Measurements from ENCODE around the gene COA7.
"Not testable (repeated sequence)": the region's sequence is repeated elsewhere in the genome, so short reads cannot be mapped to it uniquely, and the experiment has no call there.

COA7 gene

GRCh38 chr1:52726265-52727113 is 28.3 kb upstream of the COA7 start, which contains the start of gene ZYG11B:
Gene ZYG11B, plus strand, starts transcription at chr1:52726453. Its CDS starts 201 bp downstream, at chr1:52726654.
- Histone ChIP-seq H3K4me1 (ENCODE audit: control insufficient read depth, insufficient read depth, low read length) (peaks cover 21% of the 10 kb centered on the region), H3K4me3 (ENCODE audit: low read length) (peak within 1 kb of the TSS; percentile 98), H3K27me3 (replicated peaks; ENCODE audit: control insufficient read depth, insufficient read depth, low read length) (no peaks in the 10 kb centered on the region), H3K9me3 (ENCODE audit: control insufficient read depth, low read length) (no peaks in the 10 kb centered on the region), H3K36me3 (ENCODE audit: control insufficient read depth, insufficient read depth, low read length, severe bottlenecking) (no peaks in the 10 kb centered on the region), H3K9ac (ENCODE audit: low read length) (peak within 1 kb of the TSS; percentile 93)
- DNase-seq (ENCODE audit: low read depth), result peak; percentile 96

GRCh38 chr1:52725903-52726264 is 27.7 kb upstream of the COA7 start:
- no peaks in the 10 kb centered on the region for H3K36me3 ChIP-seq (ENCODE audit: control insufficient read depth, insufficient read depth, low read length, severe bottlenecking)
- H3K9me3 ChIP-seq (ENCODE audit: control insufficient read depth, low read length), result no peaks in the 10 kb centered on the region
- H3K27me3 ChIP-seq (replicated peaks; ENCODE audit: control insufficient read depth, insufficient read depth, low read length), result no peaks in the 10 kb centered on the region
- H3K9ac ChIP-seq (ENCODE audit: low read length), result peak overlapping the region; percentile 59
- DNase-seq (ENCODE audit: low read depth), result no peak
- peak overlapping the region; percentile 98 for H3K4me3 ChIP-seq (ENCODE audit: low read length)
- peaks cover 21% of the 10 kb centered on the region for H3K4me1 ChIP-seq (ENCODE audit: control insufficient read depth, insufficient read depth, low read length)

GRCh38 chr1:52723260-52723659 is 25.1 kb upstream of the COA7 start:
- no peak overlapping the region for H3K9ac ChIP-seq (ENCODE audit: low read length)
- H3K36me3 ChIP-seq (ENCODE audit: control insufficient read depth, insufficient read depth, low read length, severe bottlenecking), result no peaks in the 10 kb centered on the region
- H3K27me3 ChIP-seq (replicated peaks; ENCODE audit: control insufficient read depth, insufficient read depth, low read length), result no peaks in the 10 kb centered on the region
- H3K9me3 ChIP-seq (ENCODE audit: control insufficient read depth, low read length), result no peaks in the 10 kb centered on the region
- H3K4me1 ChIP-seq (ENCODE audit: control insufficient read depth, insufficient read depth, low read length), result peaks cover 10% of the 10 kb centered on the region
- DNase-seq (ENCODE audit: low read depth), result no peak
- H3K4me3 ChIP-seq (ENCODE audit: low read length), result no peak overlapping the region

- H3K4me3 ChIP-seq (ENCODE audit: low read length); DNase-seq (ENCODE audit: low read depth); H3K9ac ChIP-seq (ENCODE audit: low read length); H3K27me3 ChIP-seq (replicated peaks; ENCODE audit: control insufficient read depth, insufficient read depth, low read length); H3K4me1 ChIP-seq (ENCODE audit: control insufficient read depth, insufficient read depth, low read length); H3K9me3 ChIP-seq (ENCODE audit: control insufficient read depth, low read length); H3K36me3 ChIP-seq (ENCODE audit: control insufficient read depth, insufficient read depth, low read length, severe bottlenecking): not testable (repeated sequence)
Observed at GRCh38 chr1:52715296-52715695, 17.1 kb upstream of the COA7 start.

- no peak overlapping the region for H3K4me3 ChIP-seq (ENCODE audit: low read length)
- H3K27me3 ChIP-seq (replicated peaks; ENCODE audit: control insufficient read depth, insufficient read depth, low read length), result no peaks in the 10 kb centered on the region
- H3K9ac ChIP-seq (ENCODE audit: low read length), result no peak overlapping the region
- no peaks in the 10 kb centered on the region for H3K9me3 ChIP-seq (ENCODE audit: control insufficient read depth, low read length)
- DNase-seq (ENCODE audit: low read depth), result no peak
- no peaks in the 10 kb centered on the region for H3K36me3 ChIP-seq (ENCODE audit: control insufficient read depth, insufficient read depth, low read length, severe bottlenecking)
- peaks cover 5% of the 10 kb centered on the region for H3K4me1 ChIP-seq (ENCODE audit: control insufficient read depth, insufficient read depth, low read length)
Observed at GRCh38 chr1:52713590-52713989, 15.4 kb upstream of the COA7 start.

GRCh38 chr1:52709016-52709415 is 10.9 kb upstream of the COA7 start:
- no peaks in the 10 kb centered on the region for H3K9me3 ChIP-seq (ENCODE audit: control insufficient read depth, low read length)
- no peaks in the 10 kb centered on the region for H3K36me3 ChIP-seq (ENCODE audit: control insufficient read depth, insufficient read depth, low read length, severe bottlenecking)
- peaks cover 24% of the 10 kb centered on the region for H3K4me1 ChIP-seq (ENCODE audit: control insufficient read depth, insufficient read depth, low read length)
- DNase-seq (ENCODE audit: low read depth), result no peak
- H3K4me3 ChIP-seq (ENCODE audit: low read length), result no peak overlapping the region
- no peak overlapping the region for H3K9ac ChIP-seq (ENCODE audit: low read length)
- H3K27me3 ChIP-seq (replicated peaks; ENCODE audit: control insufficient read depth, insufficient read depth, low read length), result no peaks in the 10 kb centered on the region

- H3K36me3 ChIP-seq (ENCODE audit: control insufficient read depth, insufficient read depth, low read length, severe bottlenecking), result no peaks in the 10 kb centered on the region
Observed at GRCh38 chr1:52707927-52708655, 9.9 kb upstream of the COA7 start.

GRCh38 chr1:52706941-52707926 is 9.1 kb upstream of the COA7 start:
- H3K4me3 ChIP-seq (ENCODE audit: low read length), result peak overlapping the region; percentile 60
- DNase-seq (ENCODE audit: low read depth), result no peak
- H3K36me3 ChIP-seq (ENCODE audit: control insufficient read depth, insufficient read depth, low read length, severe bottlenecking), result no peaks in the 10 kb centered on the region
- peaks cover 36% of the 10 kb centered on the region for H3K4me1 ChIP-seq (ENCODE audit: control insufficient read depth, insufficient read depth, low read length)
- H3K9ac ChIP-seq (ENCODE audit: low read length), result peak overlapping the region; percentile 64
- no peaks in the 10 kb centered on the region for H3K27me3 ChIP-seq (replicated peaks; ENCODE audit: control insufficient read depth, insufficient read depth, low read length)
- no peaks in the 10 kb centered on the region for H3K9me3 ChIP-seq (ENCODE audit: control insufficient read depth, low read length)

More at GRCh38 chr1:52707927-52708655, 9.9 kb upstream of the COA7 start:
- DNase-seq (ENCODE audit: low read depth), result peak; percentile 52
- H3K27me3 ChIP-seq (replicated peaks; ENCODE audit: control insufficient read depth, insufficient read depth, low read length), result no peaks in the 10 kb centered on the region
- H3K4me1 ChIP-seq (ENCODE audit: control insufficient read depth, insufficient read depth, low read length), result peaks cover 30% of the 10 kb centered on the region
- H3K4me3 ChIP-seq (ENCODE audit: low read length), result peak overlapping the region; percentile 60
- peak overlapping the region; percentile 64 for H3K9ac ChIP-seq (ENCODE audit: low read length)
- H3K9me3 ChIP-seq (ENCODE audit: control insufficient read depth, low read length), result no peaks in the 10 kb centered on the region

- H3K9me3 ChIP-seq (ENCODE audit: control insufficient read depth, low read length), result no peaks in the 10 kb centered on the region
- no peaks in the 10 kb centered on the region for H3K27me3 ChIP-seq (replicated peaks; ENCODE audit: control insufficient read depth, insufficient read depth, low read length)
- H3K4me3 ChIP-seq (ENCODE audit: low read length), result no peak overlapping the region
- DNase-seq (ENCODE audit: low read depth), result no peak
- H3K9ac ChIP-seq (ENCODE audit: low read length), result no peak overlapping the region
- peaks cover 38% of the 10 kb centered on the region for H3K4me1 ChIP-seq (ENCODE audit: control insufficient read depth, insufficient read depth, low read length)
- no peaks in the 10 kb centered on the region for H3K36me3 ChIP-seq (ENCODE audit: control insufficient read depth, insufficient read depth, low read length, severe bottlenecking)
Observed at GRCh38 chr1:52706136-52706670, 8.1 kb upstream of the COA7 start.

GRCh38 chr1:52702886-52703787 is 5.0 kb upstream of the COA7 start:
- no peaks in the 10 kb centered on the region for H3K27me3 ChIP-seq (replicated peaks; ENCODE audit: control insufficient read depth, insufficient read depth, low read length)
- H3K4me3 ChIP-seq (ENCODE audit: low read length), result peak overlapping the region; percentile 73
- H3K9ac ChIP-seq (ENCODE audit: low read length), result peak overlapping the region; percentile 67
- H3K4me1 ChIP-seq (ENCODE audit: control insufficient read depth, insufficient read depth, low read length), result peaks cover 44% of the 10 kb centered on the region
- DNase-seq (ENCODE audit: low read depth), result peak; percentile 94
- H3K9me3 ChIP-seq (ENCODE audit: control insufficient read depth, low read length), result no peaks in the 10 kb centered on the region
- H3K36me3 ChIP-seq (ENCODE audit: control insufficient read depth, insufficient read depth, low read length, severe bottlenecking), result no peaks in the 10 kb centered on the region

Measured in adipocyte (in vitro differentiated cells).